ENCODE measurements around the gene FAM200B. TPM values are rescaled to one million over a fixed set of nuclear protein-coding genes. Genes with fewer than 3 reads are reported as not detected.

FAM200B gene
- total and polyA plus RNA-seq, 2 donors from 2014 or later, result 44.0 to 115 TPM

GRCh38 chr4:15658781-15659180 is 22.8 kb upstream of the FAM200B start:
- intact Hi-C loops (cut with DNase I), result no loop called here
- no peak for FAIRE-seq
- no peak overlapping the region for H3K4me3 ChIP-seq (ENCODE audit: low read length in 3 of 3)

GRCh38 chr4:15659768-15660570 is 21.7 kb upstream of the FAM200B start:
- DNase-seq (no peak), FAIRE-seq (no peak)
- intact Hi-C loops (cut with DNase I), result no loop called here
- H3K36me3 ChIP-seq (ENCODE audit: control insufficient read depth in 2 of 3, insufficient read depth in 3 of 3, low read length in 3 of 3), result no peaks in the 10 kb centered on the region
- H3K27ac ChIP-seq (ENCODE audit: low read depth in 2 of 2, low read length in 2 of 2), result no peak overlapping the region
- no peaks in the 10 kb centered on the region for H3K9me3 ChIP-seq (ENCODE audit: control insufficient read depth in 2 of 3, insufficient read depth in 1 of 3, low read length in 3 of 3)
- H3K27me3 ChIP-seq (ENCODE audit: control insufficient read depth, insufficient read depth, low read length), result no peaks in the 10 kb centered on the region
- no peak overlapping the region for H3K4me3 ChIP-seq (ENCODE audit: low read length in 3 of 3)
- no peak overlapping the region for H3K9ac ChIP-seq (ENCODE audit: low read length in 3 of 3)
- no peak for TF ChIP-seq CTCF (IDR thresholded peaks at IDR 0.05; ENCODE audit: borderline replicate concordance, extremely low read depth, insufficient read depth)
- H3K4me1 ChIP-seq (ENCODE audit: control insufficient read depth in 2 of 3, insufficient read depth in 2 of 3, low read depth in 1 of 3, low read length in 3 of 3), result peaks cover 0 to 12% (median 0%) of the 10 kb centered on the region in 3 donors

More at GRCh38 chr4:15658781-15659180, 22.8 kb upstream of the FAM200B start:
- TF ChIP-seq CTCF (IDR thresholded peaks at IDR 0.05; ENCODE audit: borderline replicate concordance, extremely low read depth, insufficient read depth), result no peak
- Histone ChIP-seq H3K27ac (ENCODE audit: low read depth in 2 of 2, low read length in 2 of 2) (no peak overlapping the region), H3K9ac (ENCODE audit: low read length in 3 of 3) (no peak overlapping the region), H3K27me3 (ENCODE audit: control insufficient read depth, insufficient read depth, low read length) (no peaks in the 10 kb centered on the region), H3K36me3 (ENCODE audit: control insufficient read depth in 2 of 3, insufficient read depth in 3 of 3, low read length in 3 of 3) (no peaks in the 10 kb centered on the region), H3K9me3 (ENCODE audit: control insufficient read depth in 2 of 3, insufficient read depth in 1 of 3, low read length in 3 of 3) (no peaks in the 10 kb centered on the region), H3K4me1 (ENCODE audit: control insufficient read depth in 2 of 3, insufficient read depth in 2 of 3, low read depth in 1 of 3, low read length in 3 of 3) (peaks cover 0 to 12% (median 3%) of the 10 kb centered on the region in 3 donors)
- DNase-seq, result no peak

- Histone ChIP-seq H3K4me1 (ENCODE audit: control insufficient read depth in 2 of 3, insufficient read depth in 2 of 3, low read depth in 1 of 3, low read length in 3 of 3) (peaks cover 0 to 4% (median 0%) of the 10 kb centered on the region in 3 donors), H3K36me3 (ENCODE audit: control insufficient read depth in 2 of 3, insufficient read depth in 3 of 3, low read length in 3 of 3) (no peaks in the 10 kb centered on the region), H3K9ac (ENCODE audit: low read length in 3 of 3) (no peak overlapping the region), H3K27ac (ENCODE audit: low read depth in 2 of 2, low read length in 2 of 2) (no peak overlapping the region), H3K27me3 (ENCODE audit: control insufficient read depth, insufficient read depth, low read length) (no peaks in the 10 kb centered on the region), H3K9me3 (ENCODE audit: control insufficient read depth in 2 of 3, insufficient read depth in 1 of 3, low read length in 3 of 3) (no peaks in the 10 kb centered on the region), H3K4me3 (ENCODE audit: low read length in 3 of 3) (no peak overlapping the region)
- TF ChIP-seq CTCF (IDR thresholded peaks at IDR 0.05; ENCODE audit: borderline replicate concordance, extremely low read depth, insufficient read depth), result no peak
- intact Hi-C loops (cut with DNase I), result no loop called here
- DNase-seq (no peak), FAIRE-seq (no peak)
Measured at GRCh38 chr4:15665753-15666365, 15.8 kb upstream of the FAM200B start.

Data from kidney (tissue), 14 donors.